Chondrocyte (in vitro differentiated cells): Measurements from ENCODE around the gene BUB3. TPM values are rescaled to one million over a fixed set of nuclear protein-coding genes. Genes with fewer than 3 reads are reported as not detected.
"Not testable (repeated sequence)": the region's sequence is repeated elsewhere in the genome, so short reads cannot be mapped to it uniquely, and the experiment has no call there.

Source experiments
- DNase-seq: peaks from one replicate; pipeline ENCODE4 v3.0.0; 2021; ENCODE audit warnings: mixed read lengths, low spot score
- H3K27ac Mint-ChIP-seq: one replicate; pipeline ENCODE4 v1.8.0; 2021; ENCODE audit warnings: mild to moderate bottlenecking, moderate library complexity, mixed read lengths; ENCODE audit not compliant: unreplicated experiment
- H3K27me3 Mint-ChIP-seq: 2 replicates; pipeline ENCODE4 v1.8.0; 2021; ENCODE audit warnings: low read depth, mixed read lengths
- H3K36me3 Mint-ChIP-seq: 2 replicates; pipeline ENCODE4 v1.8.0; 2021; ENCODE audit warnings: low read depth, mixed read lengths
- H3K4me1 Mint-ChIP-seq: 2 replicates; pipeline ENCODE4 v1.8.0; 2021; ENCODE audit warnings: low read depth, mild to moderate bottlenecking, mixed read lengths
- H3K4me3 Mint-ChIP-seq: one replicate; pipeline ENCODE4 v1.8.0; 2021; ENCODE audit warnings: mild to moderate bottlenecking, moderate library complexity, mixed read lengths; ENCODE audit not compliant: unreplicated experiment
- H3K9me3 Mint-ChIP-seq: 2 replicates; pipeline ENCODE4 v1.8.0; 2021; ENCODE audit warnings: low read depth, mixed read lengths
- total RNA-seq: library from RNA; stranded (reverse); gene quantifications from 3 replicates; pipeline ENCODE4 v1.2.1, GENCODE V29; 2021
- TF ChIP-seq, protein P1 (sequence below): fragments of 200-600 bp; sonication (generic); IDR thresholded peaks from 2 replicates; pipeline ENCODE4 v1.5.0; 2021; ENCODE audit warnings: antibody characterized with exemption, mild to moderate bottlenecking, moderate library complexity

Gene BUB3
- total RNA-seq, 1 donor from 2014 or later: 74.1 TPM

DNA sequence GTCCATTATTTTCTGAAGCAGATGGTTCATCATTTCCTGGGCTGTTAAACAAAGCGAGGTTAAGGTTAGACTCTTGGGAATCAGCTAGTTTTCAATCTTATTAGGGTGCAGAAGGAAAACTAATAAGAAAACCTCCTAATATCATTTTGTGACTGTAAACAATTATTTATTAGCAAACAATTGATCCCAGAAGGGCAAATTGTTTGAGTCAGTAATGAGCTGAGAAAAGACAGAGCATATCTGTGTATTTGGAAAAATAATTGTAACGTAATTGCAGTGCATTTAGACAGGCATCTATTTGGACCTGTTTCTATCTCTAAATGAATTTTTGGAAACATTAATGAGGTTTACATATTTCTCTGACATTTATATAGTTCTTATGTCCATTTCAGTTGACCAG is 10.1 kb downstream of the BUB3 start:
- H3K4me3 Mint-ChIP-seq: no peak overlapping the region
- H3K36me3 Mint-ChIP-seq: peaks cover 29% of the 10 kb centered on the region
- no peak for DNase-seq
- TF ChIP-seq, protein P1, sequence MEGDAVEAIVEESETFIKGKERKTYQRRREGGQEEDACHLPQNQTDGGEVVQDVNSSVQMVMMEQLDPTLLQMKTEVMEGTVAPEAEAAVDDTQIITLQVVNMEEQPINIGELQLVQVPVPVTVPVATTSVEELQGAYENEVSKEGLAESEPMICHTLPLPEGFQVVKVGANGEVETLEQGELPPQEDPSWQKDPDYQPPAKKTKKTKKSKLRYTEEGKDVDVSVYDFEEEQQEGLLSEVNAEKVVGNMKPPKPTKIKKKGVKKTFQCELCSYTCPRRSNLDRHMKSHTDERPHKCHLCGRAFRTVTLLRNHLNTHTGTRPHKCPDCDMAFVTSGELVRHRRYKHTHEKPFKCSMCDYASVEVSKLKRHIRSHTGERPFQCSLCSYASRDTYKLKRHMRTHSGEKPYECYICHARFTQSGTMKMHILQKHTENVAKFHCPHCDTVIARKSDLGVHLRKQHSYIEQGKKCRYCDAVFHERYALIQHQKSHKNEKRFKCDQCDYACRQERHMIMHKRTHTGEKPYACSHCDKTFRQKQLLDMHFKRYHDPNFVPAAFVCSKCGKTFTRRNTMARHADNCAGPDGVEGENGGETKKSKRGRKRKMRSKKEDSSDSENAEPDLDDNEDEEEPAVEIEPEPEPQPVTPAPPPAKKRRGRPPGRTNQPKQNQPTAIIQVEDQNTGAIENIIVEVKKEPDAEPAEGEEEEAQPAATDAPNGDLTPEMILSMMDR: no peak
- no peak overlapping the region for H3K27ac Mint-ChIP-seq
- no peaks in the 10 kb centered on the region for H3K9me3 Mint-ChIP-seq
- no peaks in the 10 kb centered on the region for H3K4me1 Mint-ChIP-seq
- no peaks in the 10 kb centered on the region for H3K27me3 Mint-ChIP-seq

DNA sequence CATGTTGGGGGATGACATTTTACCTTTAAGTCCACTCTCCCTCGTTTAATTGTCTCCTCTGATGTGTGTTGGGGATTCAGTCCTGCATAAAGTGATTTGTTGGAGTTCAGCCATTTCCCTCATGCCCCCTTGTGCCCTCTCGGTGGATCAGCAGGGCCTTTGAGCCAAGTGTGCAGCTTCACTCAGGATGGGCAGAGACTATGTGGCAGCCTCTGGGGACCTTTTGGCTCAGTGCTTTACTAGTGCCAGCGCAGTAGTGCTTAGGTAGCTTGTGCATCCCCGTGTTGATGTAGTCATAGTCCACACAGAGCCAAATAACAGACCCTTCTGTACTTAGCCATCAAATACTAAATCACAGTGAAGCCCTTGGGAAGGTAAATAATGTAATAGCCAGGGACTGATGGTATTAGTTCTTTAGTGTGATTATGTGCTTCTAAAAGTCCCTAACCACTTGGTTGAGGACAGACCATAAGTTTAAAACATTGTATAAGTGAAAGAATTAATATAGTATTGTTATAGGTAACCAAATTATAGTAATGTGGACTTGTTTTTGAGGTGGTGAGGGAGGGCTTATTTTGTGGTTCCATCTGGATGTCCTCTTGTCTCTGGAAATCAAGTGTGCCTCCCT is 11.4 kb downstream of the BUB3 start:
- Mint-ChIP-seq H3K27me3 (no peaks in the 10 kb centered on the region), H3K36me3 (peaks cover 28% of the 10 kb centered on the region), H3K27ac (no peak overlapping the region), H3K9me3 (no peaks in the 10 kb centered on the region), H3K4me1 (no peaks in the 10 kb centered on the region), H3K4me3 (no peak overlapping the region)
- no peak for DNase-seq
- TF ChIP-seq, protein P1: no peak

DNA sequence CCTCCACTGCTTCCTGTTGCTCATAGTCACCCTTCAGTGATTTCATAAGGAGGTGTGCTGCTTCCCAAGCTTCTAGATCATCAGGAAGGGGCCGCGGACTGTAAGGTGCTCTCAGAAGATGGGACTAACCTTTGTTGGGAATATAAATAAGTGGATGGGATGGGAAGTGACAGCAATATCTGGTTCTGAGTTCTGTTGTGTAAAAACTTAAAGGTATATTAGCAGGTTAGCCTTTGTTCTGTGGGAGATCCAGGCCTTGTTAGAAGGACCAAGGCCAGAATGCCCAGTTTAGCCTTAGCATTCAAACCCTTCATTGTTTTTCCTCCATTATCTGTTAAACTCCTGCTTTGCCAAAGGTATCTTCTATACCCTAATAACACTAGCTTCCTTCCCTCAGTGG is 12.4 kb downstream of the BUB3 start:
- Mint-ChIP-seq H3K9me3 (no peaks in the 10 kb centered on the region), H3K4me1 (no peaks in the 10 kb centered on the region), H3K4me3 (no peak overlapping the region), H3K36me3 (peaks cover 23% of the 10 kb centered on the region), H3K27ac (peak overlapping the region; percentile 49), H3K27me3 (no peaks in the 10 kb centered on the region)
- TF ChIP-seq, protein P1: no peak
- DNase-seq: no peak

DNA sequence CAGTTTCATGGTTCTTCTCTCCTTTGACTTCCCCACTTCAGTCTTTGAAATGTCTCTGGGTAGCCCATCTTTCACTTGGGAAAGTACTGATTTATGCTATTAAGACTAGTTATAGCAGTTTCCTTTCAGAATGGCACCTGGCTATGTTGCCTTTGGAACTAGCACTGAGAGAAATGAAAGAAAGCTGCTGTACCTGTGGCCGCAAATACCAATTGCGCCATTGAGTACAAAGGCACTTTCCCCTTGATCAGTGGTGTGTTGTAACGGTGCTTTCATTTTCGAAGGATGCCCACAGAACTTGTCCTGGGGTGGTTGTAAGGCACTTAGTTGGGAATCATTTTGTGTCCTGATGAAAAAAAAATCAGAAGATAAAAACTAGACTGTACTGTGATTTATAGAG is 16.8 kb downstream of the BUB3 start:
- H3K9me3 Mint-ChIP-seq: no peaks in the 10 kb centered on the region

DNA sequence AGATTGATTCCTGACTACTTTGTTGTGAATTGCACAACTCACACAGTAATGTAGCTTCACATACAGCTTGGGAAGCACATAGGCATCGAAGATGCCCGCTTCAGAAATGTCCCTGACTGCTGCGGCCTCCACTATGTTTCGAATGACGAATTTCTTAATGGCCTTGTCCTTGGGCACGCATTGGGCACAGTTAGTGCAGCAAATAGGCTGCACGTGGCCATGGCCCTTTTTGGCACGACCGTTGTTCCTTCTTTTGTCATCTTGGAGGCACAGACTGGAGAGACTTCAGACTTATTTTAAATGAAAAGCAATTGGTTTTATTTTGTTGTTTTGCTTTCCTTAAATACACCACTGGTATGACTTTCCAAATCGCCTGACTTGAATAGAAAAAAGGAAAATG is 17.4 kb downstream of the BUB3 start:
- H3K27me3 Mint-ChIP-seq: not testable (repeated sequence)

More for the DNA sequence above, 16.8 kb downstream of the BUB3 start:
- TF ChIP-seq, protein P1: no peak
- H3K27ac Mint-ChIP-seq: no peak overlapping the region
- DNase-seq: no peak
- no peaks in the 10 kb centered on the region for H3K27me3 Mint-ChIP-seq
- peaks cover 15% of the 10 kb centered on the region for H3K36me3 Mint-ChIP-seq
- no peaks in the 10 kb centered on the region for H3K4me1 Mint-ChIP-seq
- no peak overlapping the region for H3K4me3 Mint-ChIP-seq

More for the DNA sequence above, 17.4 kb downstream of the BUB3 start:
- H3K9me3 Mint-ChIP-seq, H3K4me3 Mint-ChIP-seq, H3K4me1 Mint-ChIP-seq, H3K27ac Mint-ChIP-seq, DNase-seq: not testable (repeated sequence)
- peaks cover 15% of the 10 kb centered on the region for H3K36me3 Mint-ChIP-seq
